Pancreas (tissue), 10 donors: Measurements from ENCODE around the gene FKBP5. TPM values are rescaled to one million over a fixed set of nuclear protein-coding genes. Genes with fewer than 3 reads are reported as not detected.

Experiments used
- ATAC-seq, 4 donors: fragments of 200-7000 bp; cut with Tn5 transposase; one replicate each; pipeline versions ENCODE4 v1.8.0 to v1.9.1; 2020; ENCODE audit warnings: mild to moderate bottlenecking in 4 of 4, moderate library complexity in 4 of 4
- DNase-seq, 6 donors: peaks; one replicate each; pipeline ENCODE4 v3.0.0-alpha.2; 2020
- FAIRE-seq: peaks from 2 replicates; lab custom pipeline; 2012; peaks lifted over from hg19 to GRCh38; lab: Jason Lieb, UNC
- H3K27ac ChIP-seq, 4 donors: fragments of 200-600 bp; sonication (generic); 1 replicate in 3 of 4; 2 replicates in 1 of 4; pipeline versions ENCODE4 v1.5.0 to v1.8.0; 2020
- H3K27me3 ChIP-seq, 4 donors: fragments of 200-600 bp; one replicate each; pipeline ENCODE4 v1.8.0; 2021
- H3K36me3 ChIP-seq, 3 donors: fragments of 200-600 bp; sonication (generic) in 1 of 3; one replicate each; pipeline versions ENCODE4 v1.5.0 to v1.8.0; 2020 to 2021
- H3K4me1 ChIP-seq, 3 donors: fragments of 200-600 bp; one replicate each; pipeline ENCODE4 v1.8.0; 2021
- H3K4me3 ChIP-seq, 4 donors: fragments of 200-600 bp; sonication (generic) in 2 of 4; one replicate each; pipeline versions ENCODE4 v1.5.0 to v1.8.0; 2020 to 2021
- H3K9me3 ChIP-seq, 4 donors: fragments of 200-600 bp; one replicate each; pipeline ENCODE4 v1.8.0; 2021
- WGBS, 2 donors: extraction: QIAGEN DNeasy Blood & Tissue Kit; methylation state at CpG; one replicate each; pipeline ENCODE4 v1.1.7; 2013; 5-methylcytosine and 5-hydroxymethylcytosine counted together
- intact Hi-C, 3 donors: fragments of 100-400 bp; cut with DNase I; formaldehyde crosslinking; loops; one replicate each; pipeline versions ENCODE4 v1.11.1 to v1.14.2; 2022
- polyA plus RNA-seq, 2 donors: library from polyadenylated mRNA; stranded (reverse); fragments of 200-250 nt; gene quantifications; one replicate each; pipeline ENCODE4 v1.2.3, GENCODE V29; 2013
- total RNA-seq, 6 donors: library from RNA; stranded (reverse); fragmentation: NEBNext Ultra II Directional in 4 of 6; extraction: Animal tissue kit (Norgen Biotek cat#: 25700) in 4 of 6; gene quantifications; one replicate each; pipeline versions ENCODE4 v1.2.1 to v1.2.4, GENCODE V29; 2021 to 2023
- TF ChIP-seq, protein P1 (sequence below), 4 donors: fragments of 200-600 bp; sonication (generic) in 3 of 4; IDR thresholded peaks; one replicate each; pipeline versions ENCODE4 v1.5.0 to v1.8.0; 2021; ENCODE audit warnings: antibody characterized with exemption in 4 of 4
- donor health status: healthy with polysubstance abuse.
- donor health status: DM: no; HTN: no; CAD: no; lungs with moderate emphysema.
- donor health status: DM: no; HTN: no; CAD: no.
- donor health status: control.
- donor health status: control.
- donor health status: Bipolar disorder and iron deficiency.
- donor health status: DM: yes; HTN: yes; CAD: no.
- donor health status: DM: no; HTN: no; CAD: no.
- donor health status: DM: no; HTN: no; CAD: no.
- donor health status: DM: yes; HTN: yes; CAD: no.

FKBP5 gene
- total and polyA plus RNA-seq, 8 donors = 13.0 to 78.4 (median 50.3) TPM

DNA sequence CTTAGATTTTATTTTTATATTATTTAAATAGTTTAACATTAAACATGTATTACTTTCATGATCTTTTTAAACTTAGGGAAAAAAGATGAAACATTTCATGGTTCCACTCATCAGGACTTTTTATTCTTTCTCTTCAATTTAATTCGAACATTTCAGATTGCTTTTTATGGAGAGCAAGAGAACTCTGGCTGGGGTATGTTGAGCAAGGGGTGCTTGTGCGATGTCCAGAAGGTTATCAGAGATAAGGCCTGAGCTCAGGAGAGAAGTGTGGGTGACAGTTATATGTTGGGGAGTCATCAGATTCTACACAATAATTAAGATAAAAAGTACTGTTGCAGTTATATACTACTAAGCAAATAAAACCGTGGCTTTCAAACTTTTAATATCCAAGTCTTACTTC, 37.5 kb downstream of the FKBP5 start:
- DNase-seq (no peak), ATAC-seq (no peak), FAIRE-seq (no peak)
- H3K27me3 ChIP-seq = no peaks in the 10 kb centered on the region
- TF ChIP-seq, protein P1, sequence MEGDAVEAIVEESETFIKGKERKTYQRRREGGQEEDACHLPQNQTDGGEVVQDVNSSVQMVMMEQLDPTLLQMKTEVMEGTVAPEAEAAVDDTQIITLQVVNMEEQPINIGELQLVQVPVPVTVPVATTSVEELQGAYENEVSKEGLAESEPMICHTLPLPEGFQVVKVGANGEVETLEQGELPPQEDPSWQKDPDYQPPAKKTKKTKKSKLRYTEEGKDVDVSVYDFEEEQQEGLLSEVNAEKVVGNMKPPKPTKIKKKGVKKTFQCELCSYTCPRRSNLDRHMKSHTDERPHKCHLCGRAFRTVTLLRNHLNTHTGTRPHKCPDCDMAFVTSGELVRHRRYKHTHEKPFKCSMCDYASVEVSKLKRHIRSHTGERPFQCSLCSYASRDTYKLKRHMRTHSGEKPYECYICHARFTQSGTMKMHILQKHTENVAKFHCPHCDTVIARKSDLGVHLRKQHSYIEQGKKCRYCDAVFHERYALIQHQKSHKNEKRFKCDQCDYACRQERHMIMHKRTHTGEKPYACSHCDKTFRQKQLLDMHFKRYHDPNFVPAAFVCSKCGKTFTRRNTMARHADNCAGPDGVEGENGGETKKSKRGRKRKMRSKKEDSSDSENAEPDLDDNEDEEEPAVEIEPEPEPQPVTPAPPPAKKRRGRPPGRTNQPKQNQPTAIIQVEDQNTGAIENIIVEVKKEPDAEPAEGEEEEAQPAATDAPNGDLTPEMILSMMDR (IDR thresholded peaks at IDR 0.05) = no peak
- no peaks in the 10 kb centered on the region for H3K4me1 ChIP-seq
- intact Hi-C loops = no loop called here
- no peak overlapping the region for H3K4me3 ChIP-seq
- no peaks in the 10 kb centered on the region for H3K9me3 ChIP-seq
- H3K36me3 ChIP-seq = no peaks in the 10 kb centered on the region
- WGBS, 2 donors = 72 to 78% methylated on average over 3 of the region's 3 CpGs
- H3K27ac ChIP-seq = no peak overlapping the region

GRCh38 chr6:35650015-35650414, 38.7 kb downstream of the FKBP5 start:
- Histone ChIP-seq H3K36me3 (peaks cover 0 to 4% (median 0%) of the 10 kb centered on the region in 3 donors), H3K27ac (no peak overlapping the region), H3K9me3 (no peaks in the 10 kb centered on the region), H3K27me3 (no peaks in the 10 kb centered on the region), H3K4me1 (no peaks in the 10 kb centered on the region), H3K4me3 (no peak overlapping the region)
- TF ChIP-seq, protein P1 (IDR thresholded peaks at IDR 0.05) = no peak
- FAIRE-seq = no peak
- intact Hi-C loops = no loop called here
- no peak for ATAC-seq
- WGBS, 2 donors = 95 to 96% methylated on average over 4 of the region's 4 CpGs
- DNase-seq = no peak

DNA sequence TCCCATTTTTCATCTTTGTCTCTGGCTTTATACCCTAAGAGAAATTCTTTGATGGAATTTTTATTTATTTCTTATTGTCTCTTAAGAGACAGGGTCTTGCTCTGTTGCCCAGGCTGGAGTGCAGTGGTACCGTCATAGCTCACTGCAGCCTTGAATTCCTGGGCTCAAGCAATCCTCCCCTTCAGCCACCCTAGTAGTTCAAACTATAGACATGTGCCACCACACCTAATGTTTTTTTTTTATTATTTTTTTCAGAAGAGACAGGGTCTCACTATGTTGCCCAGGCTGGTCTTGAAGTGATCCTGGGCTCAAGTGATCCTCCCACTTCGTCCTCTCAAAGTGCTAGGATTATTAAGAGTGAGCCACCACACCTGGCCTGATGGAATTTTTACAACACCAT, 40.5 kb downstream of the FKBP5 start:
- Histone ChIP-seq H3K36me3 (peaks cover 0 to 4% (median 0%) of the 10 kb centered on the region in 3 donors), H3K4me1 (peaks cover 0 to 9% (median 5%) of the 10 kb centered on the region in 3 donors), H3K4me3 (no peak overlapping the region), H3K27ac (no peak overlapping the region), H3K27me3 (no peaks in the 10 kb centered on the region), H3K9me3 (no peaks in the 10 kb centered on the region)
- DNase-seq (no peak), ATAC-seq (no peak), FAIRE-seq (no peak)
- intact Hi-C loops = no loop called here
- 93 to 97% methylated on average over 2 of the region's 2 CpGs for WGBS, 2 donors
- TF ChIP-seq, protein P1 (IDR thresholded peaks at IDR 0.05) = no peak

- FAIRE-seq = no peak
- Histone ChIP-seq H3K4me1 (peaks cover 0 to 9% (median 8%) of the 10 kb centered on the region in 3 donors), H3K27ac (no peak overlapping the region), H3K27me3 (no peaks in the 10 kb centered on the region), H3K4me3 (no peak overlapping the region), H3K9me3 (no peaks in the 10 kb centered on the region), H3K36me3 (peaks cover 0 to 4% (median 0%) of the 10 kb centered on the region in 3 donors)
- ATAC-seq = no peak
- 98 to 100% methylated on average over 1 of the region's 1 CpG for WGBS, 2 donors
- DNase-seq = no peak
- TF ChIP-seq, protein P1 (IDR thresholded peaks at IDR 0.05) = no peak
- intact Hi-C loops = no loop called here
Observed at GRCh38 chr6:35647400-35647799, 41.3 kb downstream of the FKBP5 start.

GRCh38 chr6:35643162-35643535, 45.6 kb downstream of the FKBP5 start:
- TF ChIP-seq, protein P1 (IDR thresholded peaks at IDR 0.05) = no peak
- H3K4me1 ChIP-seq = peaks cover 0 to 15% (median 10%) of the 10 kb centered on the region in 3 donors
- FAIRE-seq = no peak
- DNase-seq = no peak
- no peaks in the 10 kb centered on the region for H3K27me3 ChIP-seq
- no peaks in the 10 kb centered on the region for H3K9me3 ChIP-seq
- H3K36me3 ChIP-seq = peaks cover 0 to 20% (median 10%) of the 10 kb centered on the region in 3 donors
- ATAC-seq = no peak
- intact Hi-C loops = no loop called here
- H3K27ac ChIP-seq = no peak overlapping the region
- no peak overlapping the region for H3K4me3 ChIP-seq
